GM19468 (cell line): Measurements from ENCODE around the gene FARP1.
"Not testable (repeated sequence)": the region's sequence is repeated elsewhere in the genome, so short reads cannot be mapped to it uniquely, and the experiment has no call there.

ENCODE experiments used
- ATAC-seq: cut with Tn5 transposase; IDR thresholded peaks from one replicate; pipeline ENCODE4 v1.9.1; 2021; ENCODE audit warnings: mild to moderate bottlenecking, moderate library complexity, moderate number of reproducible peaks; ENCODE audit not compliant: unreplicated experiment; ENCODE audit errors: extremely low read depth

The FARP1 gene

GRCh38 chr13:98222081-98222554 is 79.2 kb downstream of the FARP1 start:
- no peak for ATAC-seq

DNA sequence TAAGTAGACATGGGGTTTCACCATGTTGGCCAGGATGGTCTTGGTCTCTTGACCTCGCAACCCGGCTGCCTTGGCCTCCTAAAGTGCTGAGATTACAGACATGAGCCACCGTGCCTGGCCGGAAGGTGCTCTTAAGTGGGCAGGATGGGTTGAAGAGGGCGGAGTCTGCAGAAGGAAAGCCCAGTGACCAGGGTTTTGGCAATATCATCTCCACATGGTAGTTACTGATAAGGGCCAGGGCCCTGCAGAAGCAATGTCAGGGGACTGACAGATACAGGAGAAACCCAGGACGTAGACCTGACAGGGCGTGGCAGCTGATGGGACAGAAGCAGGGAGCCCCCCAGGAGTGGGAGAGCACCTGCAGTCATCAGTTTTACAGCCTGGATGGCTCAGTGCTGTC is 79.9 kb downstream of the FARP1 start:
- no peak for ATAC-seq

DNA sequence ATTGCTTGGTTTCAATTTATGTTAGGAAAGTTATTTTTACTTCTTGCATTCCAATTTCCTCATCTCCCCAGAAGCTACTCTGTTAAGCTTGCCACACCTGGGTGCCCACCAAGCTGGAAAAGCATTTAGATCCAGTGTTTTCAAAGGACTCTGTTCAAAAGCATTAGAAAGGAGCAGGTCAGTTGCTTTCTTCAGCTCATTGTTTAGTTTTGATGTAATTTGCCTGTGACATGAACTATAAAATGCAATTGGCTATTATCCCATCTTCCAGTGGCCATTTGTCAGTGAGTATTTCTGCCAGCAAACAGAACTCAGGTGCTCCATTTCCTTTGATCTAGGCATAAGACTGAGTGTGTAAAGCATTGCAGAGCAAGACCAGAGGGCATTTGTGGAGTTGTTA is 80.8 kb downstream of the FARP1 start:
- ATAC-seq: no peak

DNA sequence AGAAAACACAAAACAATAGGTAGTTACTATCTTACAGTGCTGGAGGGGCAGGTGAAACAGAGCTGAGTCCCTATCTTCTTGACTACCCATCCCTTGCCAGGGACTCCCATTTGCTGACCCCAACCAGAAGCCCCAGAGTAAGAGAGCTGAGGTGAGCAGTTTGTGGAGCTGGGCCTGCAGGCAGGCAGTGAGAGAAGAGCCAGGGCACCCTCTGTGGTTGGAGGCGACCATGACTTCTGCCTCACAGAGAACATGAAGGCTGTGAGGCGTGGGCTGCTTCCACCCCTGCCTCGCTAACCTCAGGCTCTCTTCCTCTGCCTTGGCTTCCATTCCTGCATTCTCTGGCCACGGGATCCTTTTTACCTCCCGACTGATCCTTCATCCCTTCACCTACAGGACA is 81.7 kb downstream of the FARP1 start:
- no peak for ATAC-seq

DNA sequence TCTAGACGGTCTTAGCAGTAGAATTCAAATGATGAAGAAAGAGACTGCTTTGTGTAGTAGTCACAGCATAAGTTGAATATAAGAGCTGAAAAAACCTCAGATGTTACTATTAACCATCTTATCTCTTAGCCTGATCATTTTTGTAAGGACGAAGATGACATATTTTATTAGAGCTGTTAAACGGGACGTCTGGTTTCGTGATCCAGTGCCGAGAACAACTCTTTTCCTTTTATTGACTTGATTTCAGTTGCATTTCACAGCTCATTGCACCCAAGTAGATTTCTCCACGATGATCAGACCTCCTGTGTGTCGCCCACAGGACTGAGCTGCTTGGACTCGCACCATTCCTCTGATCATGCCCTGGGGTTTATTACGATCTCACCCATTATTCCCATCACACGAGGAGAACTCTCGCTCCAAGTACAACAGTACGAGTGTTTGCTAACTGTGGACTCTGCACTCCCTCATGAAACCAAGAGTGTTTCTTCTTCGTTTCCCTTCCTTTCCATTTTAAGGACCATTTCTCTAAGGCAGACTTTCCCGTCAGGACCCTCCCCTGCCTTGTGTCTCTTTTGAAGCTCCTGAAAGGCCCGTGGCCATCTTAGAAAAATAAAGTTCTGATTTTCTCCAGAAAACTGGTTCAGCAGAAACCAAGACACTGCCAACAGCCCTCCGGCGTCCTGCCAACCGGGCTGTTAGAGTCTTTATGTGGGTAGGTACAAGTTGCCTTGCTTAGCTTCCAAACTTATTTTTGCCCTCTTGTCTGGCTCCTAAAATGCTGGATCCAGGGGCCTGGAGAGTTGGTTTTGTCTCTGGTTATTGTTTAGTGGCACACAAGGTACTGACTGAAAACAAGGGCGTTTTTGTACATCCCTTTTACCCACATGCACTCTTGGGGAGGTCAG is 82.4 kb downstream of the FARP1 start:
- ATAC-seq: no peak

- ATAC-seq: no peak
Measured at GRCh38 chr13:98226496-98226895, 83.6 kb downstream of the FARP1 start.

- ATAC-seq: no peak
Measured at GRCh38 chr13:98228661-98229341, 85.9 kb downstream of the FARP1 start.

- ATAC-seq: not testable (repeated sequence)
Measured at GRCh38 chr13:98230762-98231161, 87.9 kb downstream of the FARP1 start.

DNA sequence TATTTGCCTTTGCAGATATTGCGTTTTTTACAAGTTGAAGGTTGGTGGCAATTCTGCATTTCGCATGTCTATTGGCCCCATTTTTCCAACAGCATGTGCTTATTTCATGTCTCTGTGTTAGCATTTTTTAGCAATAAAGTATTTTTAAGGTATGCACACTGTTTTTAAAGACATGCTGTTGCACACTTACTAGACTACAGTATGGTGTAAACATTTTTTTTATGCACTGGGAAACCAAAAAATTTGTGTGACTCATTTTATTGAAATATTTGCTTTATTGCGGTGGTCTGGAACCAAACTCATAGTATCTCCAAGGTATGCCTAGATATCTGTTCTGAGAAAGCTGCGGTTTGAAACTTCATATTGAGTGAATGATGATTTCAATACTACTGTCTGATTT is 89.6 kb downstream of the FARP1 start:
- ATAC-seq: no peak

- ATAC-seq: no peak
Measured at GRCh38 chr13:98233127-98233526, 90.2 kb downstream of the FARP1 start.

DNA sequence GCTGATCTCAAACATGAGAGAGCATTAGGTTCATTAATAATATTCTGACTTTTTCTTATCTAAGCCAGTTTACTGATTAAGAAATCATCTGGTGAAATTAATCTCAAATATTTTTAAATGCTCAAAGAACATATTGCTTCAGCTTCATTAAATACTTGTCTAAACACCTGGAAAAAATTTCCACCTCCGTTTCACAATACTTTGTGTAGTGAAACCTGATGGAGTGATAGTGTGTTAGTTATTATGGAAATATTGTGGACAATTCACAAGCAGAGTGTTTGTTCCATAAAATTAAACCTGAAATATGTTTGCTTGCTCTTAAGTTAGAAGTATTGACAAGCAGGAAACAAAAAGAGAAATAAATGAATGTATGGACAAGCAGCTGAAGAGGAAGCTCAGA is 91.5 kb downstream of the FARP1 start:
- ATAC-seq: no peak

DNA sequence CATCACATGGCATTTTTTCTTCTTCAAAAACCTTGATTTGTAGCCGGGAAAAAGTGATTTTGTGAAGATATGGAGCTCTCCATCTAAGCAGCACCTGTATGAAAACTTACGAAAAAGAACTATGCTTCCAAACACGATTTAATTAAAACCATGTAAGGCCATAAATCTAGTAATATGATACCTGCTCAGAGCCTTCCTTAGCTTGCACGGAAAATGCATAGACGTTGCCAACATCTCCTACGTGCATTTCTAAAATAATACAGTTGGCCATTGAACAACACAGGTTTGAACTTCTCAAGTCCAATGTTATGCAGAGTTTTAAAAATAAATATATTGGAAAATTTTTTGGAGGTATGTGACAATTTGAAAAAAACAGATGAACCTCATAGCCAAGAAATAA is 93.3 kb downstream of the FARP1 start:
- no peak for ATAC-seq

DNA sequence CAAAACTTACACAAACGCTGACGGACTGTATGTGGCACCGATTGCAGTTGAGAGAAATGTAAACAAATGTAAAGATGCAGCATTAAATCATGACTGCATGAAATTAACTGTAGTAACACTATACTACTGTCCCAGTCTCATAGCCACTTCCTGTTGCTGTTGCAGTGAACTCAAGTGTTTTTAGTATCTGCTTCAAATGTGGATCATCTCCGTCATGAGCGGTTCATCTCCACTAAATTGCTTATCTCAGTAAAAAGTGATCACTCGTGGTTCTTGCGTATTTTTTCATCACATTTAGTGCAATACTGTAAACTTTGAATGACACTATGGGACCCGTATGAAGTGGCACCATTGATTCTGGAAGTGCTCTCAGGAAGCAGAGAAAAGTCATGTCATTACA is 94.4 kb downstream of the FARP1 start:
- no peak for ATAC-seq

- no peak for ATAC-seq
Measured at GRCh38 chr13:98239162-98240076, 96.5 kb downstream of the FARP1 start.

DNA sequence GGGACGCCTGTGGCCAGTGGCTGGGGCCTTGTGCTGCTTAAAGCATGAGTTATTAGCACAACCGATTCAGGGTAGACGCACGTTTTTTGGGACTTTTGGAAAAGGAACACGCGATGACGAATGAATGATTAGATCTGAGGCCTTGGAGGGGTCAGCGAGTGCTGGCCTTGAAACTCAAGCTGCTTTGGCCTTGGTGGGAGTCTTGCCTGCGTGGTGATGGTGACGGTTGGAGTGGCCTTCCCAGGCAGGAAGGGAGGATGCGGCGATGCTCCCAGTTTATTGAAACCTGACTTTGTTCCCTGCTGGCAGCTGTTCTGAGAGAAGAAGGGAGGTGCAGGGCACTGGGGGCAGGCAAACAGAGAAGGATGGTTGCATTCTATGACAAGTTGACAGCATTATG is 97.2 kb downstream of the FARP1 start:
- ATAC-seq: no peak

DNA sequence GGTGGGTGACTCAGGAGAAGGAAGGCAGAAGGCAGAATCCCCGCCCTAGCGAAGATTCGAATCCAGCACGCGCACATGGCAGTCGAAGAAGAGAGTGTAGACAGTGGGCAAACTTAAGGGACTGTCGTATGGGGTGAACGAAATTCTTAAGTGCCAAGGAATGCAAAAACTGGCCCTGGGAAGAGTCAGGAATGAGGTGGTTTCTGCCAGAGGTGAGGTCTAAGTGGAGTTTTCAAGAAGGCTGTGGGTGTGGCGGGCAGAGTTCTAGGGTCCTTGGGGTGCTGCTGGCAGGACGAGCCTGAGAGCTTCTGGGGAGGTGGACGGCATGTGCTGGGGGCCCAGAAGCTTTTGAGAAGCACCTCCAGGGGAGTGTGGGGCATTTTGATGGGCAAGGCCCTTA is 98.1 kb downstream of the FARP1 start:
- ATAC-seq: no peak

- ATAC-seq: no peak
Measured at GRCh38 chr13:98241976-98242375, 99.1 kb downstream of the FARP1 start.

- no peak for ATAC-seq
Measured at GRCh38 chr13:98242403-98242802, 99.5 kb downstream of the FARP1 start.

DNA sequence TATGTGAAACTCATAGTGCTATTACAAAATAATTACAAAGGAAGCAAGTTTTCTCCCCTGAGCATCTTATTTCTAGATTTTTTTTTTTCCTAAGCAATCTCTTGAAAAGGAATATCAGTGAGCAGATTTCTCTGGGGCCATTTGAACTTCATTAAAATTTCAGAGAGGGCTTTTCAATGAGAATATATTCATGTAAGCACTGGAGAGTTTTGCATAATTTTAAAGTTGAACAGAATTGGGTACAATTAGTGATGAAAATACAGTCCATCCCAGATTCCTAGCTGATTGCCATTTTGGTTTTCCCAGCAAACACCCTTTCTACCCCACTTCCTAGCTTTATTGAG is 101.0 kb downstream of the FARP1 start:
- ATAC-seq: no peak

DNA sequence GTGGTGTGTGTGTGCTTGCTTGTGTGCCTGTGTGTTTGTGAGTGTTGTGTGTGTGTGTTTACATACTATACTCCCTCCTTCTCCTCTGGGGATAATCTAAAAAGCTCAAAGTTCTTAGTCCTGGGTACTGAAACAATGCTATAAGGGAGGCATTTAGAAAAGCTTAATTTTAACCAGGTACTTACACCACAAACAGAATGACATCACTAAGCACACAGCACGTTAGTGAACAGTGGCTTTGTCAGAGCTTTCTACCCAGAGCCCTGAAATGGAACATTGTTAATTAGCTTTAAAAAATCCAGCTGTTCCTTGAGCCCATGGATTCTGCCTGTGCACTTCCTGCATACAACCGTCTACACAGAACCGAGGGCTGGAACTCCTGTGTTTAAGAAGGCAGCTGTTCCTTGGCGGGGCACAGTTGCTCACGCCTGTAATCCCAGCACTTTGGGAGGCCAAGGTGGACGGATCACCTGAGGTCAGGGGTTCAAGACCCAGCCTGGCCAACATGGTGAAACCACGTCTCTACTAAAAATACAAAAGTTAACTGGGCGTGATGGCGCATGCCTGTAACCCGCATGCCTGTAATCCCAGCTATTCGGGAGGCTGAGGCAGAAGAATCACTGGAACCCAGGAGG is 103.8 kb downstream of the FARP1 start:
- no peak for ATAC-seq
